HG03280 (cell line): ENCODE measurements around the gene MOV10.
"Not testable (repeated sequence)": the region's sequence is repeated elsewhere in the genome, so short reads cannot be mapped to it uniquely, and the experiment has no call there.

ENCODE experiments used
- ATAC-seq: cut with Tn5 transposase; IDR thresholded peaks from one replicate; pipeline ENCODE4 v1.9.1; 2021; ENCODE audit warnings: mild to moderate bottlenecking, moderate library complexity; ENCODE audit not compliant: unreplicated experiment

The MOV10 gene

DNA sequence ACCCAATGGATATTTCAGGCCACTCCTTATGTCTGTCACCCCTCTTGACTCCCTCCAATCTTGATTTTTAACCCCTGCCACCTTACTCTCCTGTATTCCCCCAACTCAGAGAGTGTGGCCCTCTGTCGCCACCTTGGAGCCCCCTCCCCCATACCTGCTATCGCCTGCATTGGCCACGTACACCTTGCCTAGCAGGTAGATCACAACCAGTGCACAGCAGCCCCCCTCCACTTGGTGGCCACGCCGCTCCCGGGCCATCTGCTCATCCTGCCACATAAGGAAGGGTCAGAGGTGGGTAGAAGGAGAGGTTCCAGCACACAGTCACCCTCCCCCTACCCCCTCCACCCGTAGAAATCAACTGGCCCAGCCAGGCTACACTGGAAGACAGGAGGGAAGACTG is 37.7 kb downstream of the MOV10 start:
- no peak for ATAC-seq

DNA sequence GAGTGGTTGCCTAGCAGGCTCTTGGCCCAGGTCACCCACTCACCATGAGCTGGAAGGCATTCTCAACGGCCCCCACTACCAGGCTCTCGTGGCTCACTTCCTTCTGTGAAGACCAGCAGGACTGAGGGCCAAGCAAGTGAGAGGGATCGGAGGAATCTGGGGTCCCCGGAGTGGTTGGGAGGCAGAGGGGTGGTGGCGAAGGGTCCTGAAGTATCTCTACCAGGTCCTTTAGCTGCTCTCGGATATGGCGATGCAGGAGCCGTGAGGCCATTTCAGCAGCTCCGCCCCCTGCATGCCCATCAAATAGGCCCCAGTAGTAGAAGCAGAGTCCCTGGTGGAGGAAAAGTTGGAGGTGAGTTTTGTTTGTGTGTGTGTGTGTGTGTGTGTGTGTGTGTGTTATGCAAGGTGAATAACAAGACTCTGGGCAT is 38.3 kb downstream of the MOV10 start:
- ATAC-seq: no peak

DNA sequence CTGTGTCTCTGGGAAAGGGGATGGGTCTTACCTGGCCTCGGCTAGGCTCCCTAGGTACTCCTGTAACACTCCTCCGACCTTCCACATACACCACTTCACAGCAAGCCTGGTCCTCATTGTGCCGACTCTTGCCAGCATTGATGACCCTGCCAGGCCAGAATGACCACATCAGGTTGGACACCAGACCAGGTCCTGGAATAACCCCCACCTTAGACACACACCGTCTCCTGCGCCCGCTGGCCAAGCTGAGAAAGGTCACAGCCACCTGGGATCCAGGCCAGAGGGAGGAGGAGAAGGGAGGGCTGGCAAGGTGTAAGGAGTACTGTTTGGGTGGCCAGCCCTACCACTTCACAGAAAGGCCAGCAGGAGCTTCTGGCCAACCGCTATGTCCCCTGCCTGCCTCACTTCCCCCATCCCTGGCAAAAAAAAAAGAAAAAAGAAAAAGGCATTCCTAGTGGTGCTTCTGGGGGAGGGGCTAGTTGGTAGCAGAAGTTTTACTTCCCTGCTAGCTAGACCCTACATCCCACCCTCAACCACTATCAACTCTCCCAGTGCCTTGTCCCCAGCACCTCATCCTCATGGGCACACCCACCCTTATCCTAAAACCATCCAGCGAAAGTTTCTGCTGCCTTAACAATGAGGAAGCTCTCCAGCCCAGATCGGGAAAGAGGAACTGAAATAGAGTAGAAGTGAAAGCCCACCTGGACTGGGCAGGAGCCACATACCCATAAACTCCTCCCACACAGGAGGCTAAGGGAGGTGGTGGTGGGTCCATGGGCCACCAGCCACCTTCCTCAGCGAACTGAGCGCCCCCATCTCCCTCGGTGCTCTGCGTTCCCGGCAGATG is 39.2 kb downstream of the MOV10 start:
- ATAC-seq: no peak

DNA sequence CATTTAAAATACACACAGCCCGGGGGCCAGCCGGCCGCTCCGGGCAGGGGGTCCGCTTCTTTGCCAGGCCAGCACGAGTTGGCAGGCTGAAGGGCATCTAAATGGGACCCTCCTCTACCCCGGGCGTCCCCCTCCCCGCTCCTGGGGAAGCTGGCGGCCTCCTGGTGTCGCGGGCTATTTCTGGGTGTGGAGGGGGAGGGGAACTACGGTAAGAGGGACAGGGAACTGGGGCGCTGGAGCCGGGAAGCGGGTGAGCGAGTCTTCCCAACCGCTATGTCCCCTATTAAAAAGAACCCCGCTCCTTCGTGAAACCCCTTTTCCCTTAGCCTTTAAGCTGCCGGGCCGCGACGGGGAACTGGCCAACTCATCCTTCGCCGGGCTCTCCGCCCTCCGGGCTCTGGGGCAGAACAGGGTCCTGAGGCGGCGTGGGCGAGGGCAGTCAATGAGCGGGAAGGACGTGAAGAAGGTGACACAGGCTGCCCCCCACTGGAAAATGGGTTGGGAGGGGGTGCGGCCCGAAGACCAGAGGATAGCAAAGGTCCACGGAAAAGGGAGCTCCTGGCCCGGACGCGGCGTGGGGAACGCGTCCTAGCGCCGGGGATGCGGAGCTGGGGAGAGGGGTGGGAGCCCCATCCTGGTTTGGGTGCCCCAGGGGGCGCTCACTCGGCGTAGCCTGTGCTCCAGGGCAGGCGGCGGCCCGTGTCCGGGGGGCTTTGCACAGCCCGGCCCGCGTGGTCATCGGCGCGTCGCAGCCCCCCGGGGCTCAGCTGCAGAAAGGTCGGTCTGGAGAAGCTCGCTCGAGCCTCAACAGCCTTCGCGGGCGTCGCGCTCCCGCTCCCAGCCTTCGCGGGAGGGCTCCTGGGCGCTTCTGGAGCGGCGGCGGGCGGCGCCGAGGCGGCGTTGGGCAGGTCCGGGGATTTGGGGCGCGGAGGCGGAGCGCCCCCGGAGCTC is 40.1 kb downstream of the MOV10 start:
- ATAC-seq: no peak

DNA sequence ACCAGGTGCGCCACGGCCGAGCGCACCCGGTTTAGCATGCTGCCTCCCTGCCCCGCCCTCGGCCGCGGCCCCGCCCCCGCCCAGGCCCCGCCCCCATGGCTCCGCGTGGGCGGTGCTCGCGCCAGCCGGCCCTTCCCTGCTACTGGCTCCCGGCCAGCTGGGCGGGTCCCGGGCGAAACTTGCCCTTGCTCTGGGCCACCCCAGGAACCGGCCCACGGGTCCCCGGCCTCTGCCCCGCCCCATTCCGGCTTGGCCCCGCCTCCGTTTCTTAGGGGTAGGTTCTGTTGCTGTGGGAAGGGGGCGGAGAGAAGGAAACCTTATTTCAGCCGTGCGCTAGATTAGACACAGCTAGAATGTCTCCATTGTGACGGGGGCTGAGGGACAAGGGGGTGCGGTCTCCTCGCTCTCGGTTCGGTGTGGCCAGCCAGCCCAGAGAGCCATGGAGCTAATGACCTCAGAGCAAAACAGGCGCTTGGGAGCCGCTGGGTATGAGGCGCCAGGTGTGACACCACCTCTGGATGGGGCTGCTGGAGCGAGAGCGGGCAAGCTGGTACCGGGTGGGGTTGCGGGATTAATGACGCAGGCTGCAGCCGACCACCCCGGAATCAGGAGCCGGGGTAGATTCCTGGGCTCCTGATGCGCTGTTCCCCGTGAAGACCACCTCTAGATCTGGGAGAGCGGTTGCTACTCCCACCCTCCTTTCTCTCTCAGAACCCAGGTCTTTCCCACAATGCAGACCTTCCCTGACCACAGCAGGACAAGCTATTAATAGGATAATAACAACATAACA is 41.0 kb downstream of the MOV10 start, which contains the start of gene PPM1J:
Gene PPM1J, minus strand, starts transcription at position 69 of the 790 bp plus-strand sequence. Its CDS starts 31 bp downstream, at position 38.
- peak; percentile 86 for ATAC-seq

DNA sequence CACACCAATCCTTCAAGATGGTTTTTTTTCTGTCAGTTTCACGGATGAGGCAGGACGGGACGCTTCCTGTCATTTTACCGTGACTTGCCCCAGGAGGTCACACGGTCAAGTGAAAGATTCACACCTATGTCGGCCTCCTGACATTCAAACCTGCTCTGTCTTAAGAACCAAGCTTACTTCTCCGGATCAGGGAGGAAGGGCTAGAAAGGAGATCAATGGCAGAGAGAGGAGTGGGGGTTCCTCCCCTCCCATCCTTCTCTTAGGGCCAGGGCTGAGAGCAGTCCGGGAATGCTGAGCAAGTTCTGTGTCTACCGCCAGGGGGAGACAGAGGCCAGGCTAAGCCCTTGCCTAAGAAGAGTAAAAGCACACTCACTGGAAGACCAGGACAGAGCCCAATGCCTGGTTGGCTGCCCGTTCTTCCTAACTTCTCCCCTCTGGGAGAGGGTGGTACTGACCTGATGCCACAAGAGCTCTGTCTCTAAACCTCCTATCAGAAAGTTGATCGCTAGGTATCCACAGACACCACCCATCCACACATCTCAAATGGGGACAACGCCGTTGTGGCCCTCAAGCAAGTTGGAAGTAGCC is 41.8 kb downstream of the MOV10 start:
- ATAC-seq: no peak

DNA sequence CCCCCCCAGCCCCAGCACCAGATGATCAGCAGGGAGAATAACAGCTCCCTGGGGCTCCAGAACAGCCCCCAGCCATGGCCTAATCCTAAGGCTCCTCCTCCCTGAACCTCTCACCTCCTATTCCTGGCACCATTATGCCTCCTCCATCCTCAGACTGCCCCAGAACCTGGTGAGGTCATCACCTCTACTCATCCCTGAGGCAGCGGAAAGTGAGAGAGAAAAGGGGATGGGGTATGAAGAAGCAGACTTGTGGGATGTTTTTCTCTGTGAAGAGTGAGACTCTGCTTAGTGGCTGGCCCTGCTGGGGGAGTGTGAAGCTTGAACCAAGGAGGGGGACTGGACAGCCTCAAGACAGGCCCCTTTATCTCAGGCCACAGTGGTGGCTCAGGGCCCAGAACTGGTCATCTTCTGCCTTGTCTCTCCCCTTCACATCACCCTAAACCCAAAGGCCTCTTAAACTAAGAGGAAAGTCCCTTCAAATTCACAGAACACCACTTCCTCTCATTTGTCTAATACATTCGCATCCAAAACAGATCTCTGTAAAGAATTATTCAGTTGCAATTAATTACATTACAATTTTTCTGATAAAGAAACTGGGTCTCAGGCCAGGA is 42.9 kb downstream of the MOV10 start:
- ATAC-seq: no peak

DNA sequence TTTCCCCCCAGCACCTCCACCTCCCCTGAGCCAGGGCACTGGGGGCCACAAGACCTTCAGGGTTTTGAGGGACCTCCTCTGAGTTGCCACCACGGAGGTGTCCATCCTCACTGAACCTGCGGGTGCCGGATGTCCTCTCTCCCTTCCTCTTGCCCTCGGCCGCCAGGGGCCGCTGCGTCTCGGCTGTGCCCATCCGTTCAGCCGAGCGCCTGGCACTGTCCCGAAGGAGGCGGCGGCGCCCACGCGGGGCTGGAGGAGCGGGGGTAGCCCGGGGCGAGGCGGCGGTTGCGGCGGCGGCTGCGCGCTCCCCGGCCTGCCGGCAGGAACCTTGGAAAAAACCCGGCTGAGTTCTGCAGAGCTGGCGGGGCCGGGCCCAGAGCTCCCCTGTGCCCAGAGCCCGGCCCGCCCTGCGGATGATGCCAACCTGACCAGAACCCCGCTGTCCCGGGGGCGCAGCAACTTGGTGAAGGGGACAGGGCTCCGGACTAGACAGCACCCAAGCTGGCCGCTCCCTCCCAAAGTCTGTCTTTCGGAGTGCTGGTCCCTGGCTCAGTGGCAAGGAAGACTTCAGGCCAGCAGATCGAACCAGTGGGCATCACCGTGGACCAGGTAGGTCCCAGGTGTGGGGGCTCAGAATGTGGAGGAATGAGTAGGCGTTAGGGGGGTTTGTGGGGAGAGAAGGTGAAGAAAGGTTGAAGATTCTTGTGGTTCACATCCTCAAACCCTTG is 44.4 kb downstream of the MOV10 start:
- ATAC-seq: no peak

DNA sequence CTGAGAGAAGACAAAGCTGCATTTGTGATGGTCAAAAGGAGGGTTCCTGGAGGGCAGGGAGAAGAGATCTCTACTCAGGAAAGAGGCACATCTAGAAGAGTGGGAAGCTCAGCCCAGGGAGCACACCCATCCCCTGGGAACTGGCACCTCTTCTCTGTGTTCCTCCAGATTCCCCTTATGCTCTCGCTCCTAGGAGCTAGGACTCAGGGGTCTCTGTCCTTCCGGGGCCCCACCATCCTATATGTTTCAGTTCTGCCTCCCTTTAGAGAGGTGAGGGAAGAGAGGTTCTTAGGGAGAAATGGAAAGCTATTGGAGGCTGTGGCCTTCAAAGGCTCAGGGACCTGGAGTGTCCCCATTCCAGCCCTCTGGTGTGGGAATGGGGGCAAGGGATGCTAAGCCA is 45.2 kb downstream of the MOV10 start:
- ATAC-seq: no peak

DNA sequence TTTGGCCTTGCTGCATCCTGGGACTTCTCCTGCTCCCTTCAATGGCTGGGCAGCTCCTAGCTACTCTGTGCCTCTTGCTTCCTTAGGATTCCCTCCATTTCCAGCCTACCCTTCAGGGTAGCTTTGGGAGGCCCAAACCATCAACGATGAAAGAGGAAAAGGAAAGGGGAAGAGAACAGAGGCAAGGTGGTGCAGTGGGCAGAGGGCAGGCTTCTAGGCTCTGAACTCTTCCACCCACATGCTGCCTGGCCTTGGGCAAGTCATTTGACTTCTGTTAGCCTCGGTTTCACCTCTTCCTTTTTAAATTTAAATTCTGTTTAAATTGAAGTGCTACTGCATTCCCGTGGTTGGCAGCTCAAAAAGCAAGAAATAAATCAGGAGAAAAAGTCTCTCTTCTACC is 46.3 kb downstream of the MOV10 start:
- ATAC-seq: no peak

DNA sequence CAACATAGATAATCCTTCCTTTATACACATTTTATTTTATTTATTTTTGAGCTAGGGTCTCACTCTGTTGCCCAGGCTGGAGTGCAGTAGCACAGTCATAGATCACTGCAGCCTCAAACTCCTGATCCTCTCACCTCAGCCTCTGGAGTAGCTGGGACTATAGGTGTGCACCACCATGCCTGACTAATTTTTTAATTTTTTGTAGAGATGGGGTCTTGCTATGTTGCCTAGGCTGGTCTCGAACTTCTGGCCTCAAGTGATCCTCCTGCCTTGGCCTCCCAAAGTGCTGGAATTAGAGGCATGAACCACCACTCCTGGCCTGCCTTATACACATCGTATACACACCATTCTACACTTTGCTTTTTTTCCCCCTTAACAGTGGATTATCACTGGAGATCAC is 46.8 kb downstream of the MOV10 start:
- not testable (repeated sequence) for ATAC-seq

DNA sequence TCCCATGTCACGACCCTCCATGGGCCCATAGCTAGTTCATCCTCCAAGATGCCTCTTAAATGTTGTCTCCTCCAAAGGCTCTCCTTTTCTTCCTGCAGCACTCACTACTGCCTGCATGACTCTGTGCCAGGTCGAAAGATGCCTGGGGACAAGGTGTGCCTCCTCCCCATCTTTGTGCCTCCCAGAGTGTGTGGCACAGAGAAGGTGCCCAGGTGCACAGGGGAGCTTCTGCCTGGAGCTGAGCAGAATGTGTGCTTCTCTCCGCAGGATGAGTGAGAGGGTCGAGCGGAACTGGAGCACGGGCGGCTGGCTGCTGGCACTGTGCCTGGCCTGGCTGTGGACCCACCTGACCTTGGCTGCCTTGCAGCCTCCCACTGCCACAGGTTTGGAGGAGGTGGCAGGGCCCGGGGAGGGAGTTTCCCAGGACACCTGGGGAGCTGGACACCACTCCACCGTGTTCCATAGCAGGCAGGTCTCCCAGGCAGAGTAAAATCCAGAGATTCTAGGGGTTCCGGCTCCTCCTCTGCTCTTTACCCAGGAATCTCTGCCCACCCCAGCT is 47.6 kb downstream of the MOV10 start:
- no peak for ATAC-seq

DNA sequence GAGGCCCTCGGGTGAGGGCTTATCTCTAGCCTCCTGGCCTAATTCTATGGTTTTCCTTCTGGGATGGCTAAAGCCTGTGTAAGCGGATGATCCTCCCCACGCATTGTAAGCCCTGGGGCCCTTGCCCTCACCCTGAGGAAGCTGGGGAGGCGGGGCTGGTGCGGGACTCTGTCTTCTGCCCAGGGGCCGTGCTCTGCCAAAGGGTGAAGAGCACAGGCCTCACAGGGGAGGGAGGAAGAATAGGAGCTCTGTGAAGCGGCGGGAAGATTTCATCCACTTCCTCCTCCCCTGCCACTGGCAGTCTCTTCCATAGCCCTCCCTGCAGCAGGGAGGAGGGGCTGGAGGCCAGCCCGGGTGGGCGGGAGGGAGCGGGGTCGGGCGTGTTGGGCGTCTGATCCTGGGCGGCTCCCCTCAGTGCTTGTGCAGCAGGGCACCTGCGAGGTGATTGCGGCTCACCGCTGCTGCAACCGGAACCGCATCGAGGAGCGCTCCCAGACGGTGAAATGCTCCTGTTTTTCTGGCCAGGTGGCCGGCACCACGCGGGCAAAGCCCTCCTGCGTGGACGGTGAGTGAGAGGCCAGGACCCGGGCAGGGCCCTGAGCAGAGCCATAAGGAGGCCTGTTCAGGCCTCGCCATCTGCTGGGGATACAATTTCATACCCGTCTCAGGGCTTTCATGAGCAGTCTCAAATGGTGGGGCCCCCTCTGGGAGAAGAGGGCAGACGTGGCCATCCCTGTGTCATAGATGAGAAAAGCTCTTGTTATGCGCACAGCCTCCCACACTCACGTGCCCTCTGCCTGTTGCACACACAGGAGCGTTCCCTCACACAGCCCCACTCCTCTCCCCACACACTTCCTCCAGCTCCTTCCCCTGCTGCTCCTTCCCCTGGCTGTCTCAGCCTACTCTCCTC is 48.4 kb downstream of the MOV10 start:
- no peak for ATAC-seq

DNA sequence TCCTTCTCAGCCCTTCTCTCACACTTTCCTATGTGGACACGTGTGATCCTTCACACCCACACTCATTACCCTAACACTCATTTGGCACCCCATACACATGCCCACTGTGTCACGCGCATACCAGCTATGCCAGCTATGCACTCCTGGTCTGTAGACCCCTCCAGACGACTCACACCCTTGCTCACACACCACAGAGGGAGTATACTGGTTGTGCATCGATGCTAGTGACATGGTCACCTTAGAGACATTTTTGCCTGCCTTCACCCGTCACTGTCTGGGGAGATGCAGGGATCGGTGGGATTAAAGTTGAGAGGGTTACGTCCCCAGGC is 49.0 kb downstream of the MOV10 start:
- no peak for ATAC-seq

DNA sequence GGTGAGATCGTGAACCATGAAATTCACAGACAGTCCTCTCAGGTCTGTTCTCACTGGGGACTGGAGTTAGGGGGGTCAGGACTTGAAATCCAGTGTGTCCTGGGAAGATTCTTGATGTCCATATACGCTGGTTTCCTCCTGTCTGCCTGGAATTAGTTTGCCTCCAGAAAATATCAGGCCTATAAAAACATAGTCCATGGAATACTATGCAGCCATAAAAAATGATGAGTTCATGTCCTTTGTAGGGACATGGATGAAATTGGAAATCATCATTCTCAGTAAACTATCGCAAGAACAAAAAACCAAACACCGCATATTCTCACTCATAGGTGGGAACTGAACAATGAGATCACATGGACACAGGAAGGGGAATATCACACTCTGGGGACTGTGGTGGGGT is 49.8 kb downstream of the MOV10 start:
- ATAC-seq: not testable (repeated sequence)

DNA sequence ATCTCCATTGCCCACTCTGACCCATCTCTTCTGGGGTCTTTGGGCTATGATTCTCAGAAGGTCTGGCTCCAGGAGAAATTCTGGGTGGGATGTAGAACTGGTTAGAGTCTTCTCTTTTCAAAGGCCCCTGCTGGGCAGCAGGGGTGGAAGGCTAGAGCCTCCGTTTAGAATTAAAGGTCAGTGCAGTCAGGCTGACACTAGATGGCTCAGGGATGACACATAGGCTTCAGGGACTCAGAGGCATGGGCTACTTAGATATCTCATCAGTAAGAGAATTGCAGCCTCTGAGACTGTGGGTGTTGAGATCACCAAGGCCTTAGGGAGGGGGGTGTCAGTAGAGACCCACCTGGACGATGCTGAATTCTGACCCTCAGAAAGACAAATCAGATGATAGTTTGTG is 53.3 kb downstream of the MOV10 start:
- ATAC-seq: no peak

DNA sequence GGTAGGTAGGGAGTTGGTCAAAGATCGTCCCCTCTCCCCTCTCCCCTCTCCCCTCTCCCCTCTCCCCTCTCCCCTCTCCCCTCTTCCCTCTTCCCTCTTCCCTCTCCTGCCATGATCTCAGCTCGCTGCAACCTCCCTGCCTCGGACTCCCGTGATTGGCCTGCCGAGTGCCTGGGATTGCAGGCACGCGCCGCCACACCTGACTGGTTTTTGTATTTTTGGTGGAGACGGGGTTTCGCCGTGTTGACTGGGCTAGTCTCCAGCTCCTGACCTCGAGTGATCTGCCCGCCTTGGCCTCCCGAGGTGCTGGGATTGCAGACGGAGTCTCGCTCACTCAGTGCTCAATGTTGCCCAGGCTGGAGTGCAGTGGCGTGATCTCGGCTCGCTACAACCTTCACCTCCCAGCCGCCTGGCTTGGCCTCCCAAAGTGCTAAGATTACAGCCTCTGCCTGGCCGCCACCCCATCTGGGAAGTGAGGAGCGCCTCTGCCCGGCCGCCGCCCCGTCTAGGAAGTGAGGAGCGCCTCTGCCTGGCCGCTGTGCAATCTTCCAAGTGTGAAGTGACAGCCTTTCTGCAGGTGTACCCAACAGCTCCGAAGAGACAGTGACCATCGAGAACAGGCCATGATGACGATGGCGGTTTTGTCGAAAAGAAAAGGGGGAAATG is 54.0 kb downstream of the MOV10 start:
- not testable (repeated sequence) for ATAC-seq

DNA sequence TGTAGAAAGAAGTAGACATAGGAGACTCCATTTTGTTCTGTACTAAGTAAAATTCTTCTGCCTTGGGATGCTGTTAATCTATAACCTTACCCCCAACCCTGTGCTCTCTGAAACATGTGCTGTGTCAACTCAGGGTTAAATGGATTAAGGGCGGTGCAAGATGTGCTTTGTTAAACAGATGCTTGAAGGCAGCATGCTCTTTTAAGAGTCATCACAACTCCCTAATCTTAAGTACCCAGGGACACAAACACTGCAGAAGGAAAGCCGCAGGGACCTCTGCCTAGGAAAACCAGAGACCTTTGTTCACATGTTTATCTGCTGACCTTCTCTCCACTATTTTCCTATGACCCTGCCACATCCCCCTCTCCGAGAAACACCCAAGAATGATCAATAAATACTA is 54.6 kb downstream of the MOV10 start:
- not testable (repeated sequence) for ATAC-seq
